Uterine smooth muscle cell (primary cell): Measurements from ENCODE around the gene CREBZF. TPM values are rescaled to one million over a fixed set of nuclear protein-coding genes. Genes with fewer than 3 reads are reported as not detected.

Experiments used
- total RNA-seq: library from RNA; depleted of rRNA; stranded (reverse); fragments of >200 nt; gene quantifications from 2 replicates; pipeline ENCODE4 v1.2.3, GENCODE V29; 2014

Gene CREBZF, protein sequence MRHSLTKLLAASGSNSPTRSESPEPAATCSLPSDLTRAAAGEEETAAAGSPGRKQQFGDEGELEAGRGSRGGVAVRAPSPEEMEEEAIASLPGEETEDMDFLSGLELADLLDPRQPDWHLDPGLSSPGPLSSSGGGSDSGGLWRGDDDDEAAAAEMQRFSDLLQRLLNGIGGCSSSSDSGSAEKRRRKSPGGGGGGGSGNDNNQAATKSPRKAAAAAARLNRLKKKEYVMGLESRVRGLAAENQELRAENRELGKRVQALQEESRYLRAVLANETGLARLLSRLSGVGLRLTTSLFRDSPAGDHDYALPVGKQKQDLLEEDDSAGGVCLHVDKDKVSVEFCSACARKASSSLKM
- 53.8 and 55.0 TPM in 2 replicates for total RNA-seq

DNA sequence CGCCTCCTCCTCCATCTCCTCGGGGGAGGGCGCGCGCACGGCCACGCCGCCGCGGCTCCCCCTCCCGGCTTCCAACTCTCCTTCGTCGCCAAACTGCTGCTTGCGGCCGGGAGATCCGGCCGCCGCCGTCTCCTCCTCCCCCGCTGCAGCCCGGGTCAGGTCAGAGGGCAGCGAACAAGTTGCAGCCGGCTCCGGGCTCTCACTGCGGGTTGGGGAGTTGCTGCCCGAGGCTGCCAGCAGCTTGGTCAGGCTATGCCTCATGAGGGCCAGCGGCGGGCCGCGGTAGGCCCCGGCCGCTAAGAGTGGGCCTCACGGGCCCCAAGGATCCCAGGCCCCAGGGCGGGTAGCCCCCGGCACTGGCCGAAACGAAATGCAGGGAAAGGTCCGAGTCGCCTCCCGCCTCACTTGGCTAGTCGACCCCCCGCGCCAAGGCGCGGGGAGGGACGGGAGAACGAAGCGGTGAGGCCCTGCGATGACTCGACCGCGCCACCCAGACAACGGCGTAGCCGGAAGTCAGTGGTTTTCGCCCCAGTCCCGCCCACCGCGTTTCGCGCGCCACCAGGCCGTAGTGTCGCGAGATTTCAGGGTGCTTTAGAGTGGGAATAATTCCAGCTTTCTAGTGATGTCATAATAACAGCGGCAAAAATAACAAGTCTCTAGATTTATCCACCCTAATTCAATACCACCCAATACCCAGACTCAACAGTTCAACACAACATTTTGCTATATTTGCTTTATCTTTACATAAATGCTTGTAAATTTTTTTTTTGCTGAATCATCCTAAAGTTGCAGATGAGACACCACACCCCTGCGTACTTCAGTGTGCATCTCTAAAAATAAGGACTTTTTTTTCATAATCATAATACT, at the start of gene CREBZF:
CREBZF (minus strand) TSS at position 515 of the 867 bp plus-strand sequence; CDS start at position 261, 254 bp downstream.

DNA sequence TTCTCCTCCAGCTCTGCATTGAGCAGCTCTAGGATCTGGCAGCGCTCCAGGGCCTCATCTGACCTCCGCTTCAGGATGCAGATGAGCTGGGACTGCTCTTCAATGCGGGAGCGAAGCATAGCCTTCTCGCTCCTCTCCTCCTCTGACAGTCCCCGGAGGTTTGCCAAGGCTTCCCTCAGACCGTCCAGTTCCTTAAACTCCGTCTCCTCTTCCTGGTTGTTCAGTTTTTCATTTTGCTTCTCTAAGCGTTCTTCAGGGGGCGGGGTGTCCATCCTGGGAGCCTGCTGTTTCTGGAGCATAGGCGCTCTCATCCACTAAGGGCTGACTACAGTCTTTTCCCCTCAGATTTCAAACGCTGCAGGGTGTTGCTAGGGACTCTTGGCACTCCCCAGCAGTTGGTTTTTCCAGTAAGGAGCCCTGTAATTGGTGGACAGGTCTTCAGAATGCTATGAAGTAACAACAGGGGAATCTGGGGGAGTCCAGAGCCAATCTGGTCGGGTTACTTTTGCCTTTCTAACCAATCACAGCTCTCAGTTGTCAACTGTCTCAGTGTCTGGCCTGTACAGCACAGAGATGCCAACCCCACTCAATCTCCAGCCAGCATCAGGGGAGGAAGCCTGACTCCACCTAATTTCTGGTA, 21.0 kb upstream of the CREBZF start, which contains the start of gene CCDC89:
CCDC89 (minus strand) TSS at position 376 of the 640 bp plus-strand sequence; CDS start at position 311, 65 bp downstream.

DNA sequence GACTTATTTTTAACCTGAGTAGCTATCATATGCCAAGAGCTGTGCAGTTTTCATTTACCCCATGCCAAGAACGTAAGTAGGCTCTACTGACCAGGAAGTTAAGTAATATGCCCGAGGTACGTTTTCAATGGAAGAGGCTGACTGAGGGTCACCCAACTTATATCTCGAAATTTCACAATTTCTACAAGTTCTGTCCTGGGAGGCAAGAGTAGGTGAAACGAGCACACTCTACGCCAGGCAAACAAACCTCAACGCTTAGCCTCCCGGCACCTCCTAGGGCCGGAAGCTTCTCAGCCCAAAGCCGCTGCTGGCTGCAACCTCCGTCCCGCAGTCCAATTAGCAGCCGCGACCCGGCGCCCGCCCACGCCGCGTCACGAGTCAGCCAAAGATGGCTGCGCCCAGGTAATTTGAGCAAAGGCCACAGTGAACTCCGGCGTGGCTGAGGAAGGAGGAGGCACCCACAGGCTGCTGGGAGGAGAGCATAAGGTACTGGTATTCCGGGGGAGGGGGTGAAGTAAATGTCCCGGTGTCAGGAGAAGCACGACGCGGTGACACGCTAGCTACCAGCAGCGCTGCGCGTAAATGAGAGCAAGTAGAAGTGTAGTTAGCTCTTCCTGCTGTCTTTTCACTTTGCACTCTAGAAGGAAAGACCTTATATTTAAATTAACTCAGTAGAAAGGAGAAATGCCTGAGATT, 17.2 kb downstream of the CREBZF start, which contains the start of gene TMEM126A:
TMEM126A (plus strand) TSS at position 364 of the 696 bp plus-strand sequence. CDS start 2,289 bp downstream, outside the sequence.

DNA sequence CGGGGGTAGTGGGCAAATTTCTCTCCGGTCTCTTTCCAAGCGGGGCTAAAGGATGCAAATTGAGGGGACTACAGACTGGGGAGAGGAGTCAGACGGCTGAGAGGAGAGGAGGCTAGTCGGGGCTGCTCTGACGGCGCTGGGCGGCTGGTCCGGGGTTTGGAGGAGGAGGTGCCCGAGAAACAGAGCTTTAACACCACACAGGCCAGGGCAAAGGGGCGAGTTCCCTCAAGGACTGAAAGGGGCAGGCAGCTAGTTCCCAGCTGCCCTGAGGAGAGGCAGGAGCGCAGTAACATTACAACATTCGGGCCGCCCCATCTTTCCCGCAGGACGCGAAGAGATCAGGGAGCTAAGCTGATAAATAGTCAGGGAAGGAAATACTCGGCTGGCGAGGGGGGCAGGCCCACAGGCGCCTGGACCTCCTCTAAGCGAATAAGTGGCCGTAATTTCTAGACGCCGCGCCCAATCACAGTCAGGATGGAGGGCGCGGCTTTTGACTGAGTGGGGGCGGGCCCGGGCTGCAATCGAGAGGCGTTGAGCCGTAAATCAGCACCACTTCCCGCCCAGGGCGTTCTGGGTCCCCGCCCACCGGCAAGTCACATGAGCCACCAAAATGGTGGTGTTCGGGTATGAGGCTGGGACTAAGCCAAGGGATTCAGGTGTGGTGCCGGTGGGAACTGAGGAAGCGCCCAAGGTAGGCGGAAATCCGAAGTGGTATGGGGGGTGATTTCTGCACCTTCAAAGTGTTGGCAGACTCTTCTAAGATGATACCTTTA, 36.7 kb downstream of the CREBZF start, which contains the start of gene TMEM126B:
TMEM126B (plus strand) TSS at position 596 of the 773 bp plus-strand sequence; CDS start at position 611, 15 bp downstream.

DNA sequence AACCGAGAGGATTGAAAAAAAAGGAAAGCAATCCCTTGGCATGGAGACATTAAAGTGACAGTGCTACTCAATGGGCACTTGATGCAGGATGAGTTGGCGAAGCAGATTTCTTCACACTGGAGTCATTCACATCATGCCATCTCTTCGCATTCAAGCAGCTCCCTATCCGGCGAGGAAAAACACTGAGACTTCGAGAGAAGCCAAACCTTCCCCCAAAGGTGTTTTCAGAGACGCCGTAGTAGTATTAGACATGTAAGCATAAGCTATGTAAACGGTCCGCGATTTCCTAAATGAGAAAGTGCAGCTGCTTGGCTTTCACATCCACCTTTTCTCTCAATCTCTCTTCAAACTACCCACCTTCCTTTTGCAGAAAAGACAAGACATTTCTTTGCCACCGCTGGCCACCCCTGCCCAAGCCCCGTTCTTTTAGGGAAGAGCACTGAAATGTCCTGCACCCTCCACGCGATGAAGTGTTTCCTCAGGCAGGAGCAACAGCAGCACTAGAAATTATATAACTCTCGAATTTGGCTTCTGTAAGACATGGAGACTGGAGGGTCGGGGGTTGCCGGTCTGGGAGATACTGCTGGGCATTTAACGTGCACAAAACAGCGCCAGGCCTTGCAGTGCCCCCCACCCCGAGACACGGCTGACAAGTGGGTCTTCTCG, 37.5 kb downstream of the CREBZF start, which contains the start of gene DLG2:
DLG2 (minus strand) TSS at position 13 of the 666 bp plus-strand sequence.

Other genes with a start within 250 kb of the CREBZF start
- 0.75 and 1.1 TPM in 2 replicates for gene DLG2, start 37.8 kb downstream of the CREBZF start, total RNA-seq
- gene TMEM126B, start 36.5 kb downstream of the CREBZF start, total RNA-seq: 76.9 and 79.9 TPM in 2 replicates
- 43.7 and 68.8 TPM in 2 replicates for gene TMEM126A, start 17.2 kb downstream of the CREBZF start, total RNA-seq
- 4.0 and 7.9 TPM in 2 replicates for gene CCDC89, start 21.1 kb upstream of the CREBZF start, total RNA-seq
- gene SYTL2, start 146.0 kb upstream of the CREBZF start, total RNA-seq: 7.9 and 11.5 TPM in 2 replicates
- not detected in 2 replicates for gene CCDC83, start 190.3 kb upstream of the CREBZF start, total RNA-seq